ENCODE results near the gene HLA-E.

DNA sequence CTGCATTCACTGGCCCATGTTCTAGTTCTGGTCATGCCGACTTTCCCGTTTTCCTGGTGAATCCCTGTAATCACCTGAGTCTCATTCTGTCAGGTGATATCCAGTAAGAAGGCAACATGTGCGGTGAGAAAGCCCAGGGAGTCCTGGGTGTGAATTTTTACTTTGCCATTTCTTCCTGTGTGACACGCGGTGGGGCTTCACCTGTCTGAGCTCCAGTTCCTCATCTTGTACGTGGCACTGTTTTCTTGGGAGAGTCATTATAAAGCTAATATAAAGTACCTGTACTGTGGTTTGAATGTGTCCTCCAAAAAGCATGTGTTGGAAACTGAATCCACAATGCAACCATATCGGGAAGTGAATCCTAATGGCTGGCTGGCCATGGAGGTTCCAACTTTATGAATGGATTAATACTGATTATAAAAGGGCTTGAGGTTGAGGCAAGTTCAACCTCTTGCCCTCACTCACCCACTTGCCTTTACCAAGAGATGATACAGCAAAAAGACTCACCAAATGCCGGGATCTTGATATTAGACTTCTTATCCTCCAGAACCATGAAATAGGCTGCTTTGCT is 5.1 kb downstream of the HLA-E start:
- TF ChIP-seq, protein P1, sequence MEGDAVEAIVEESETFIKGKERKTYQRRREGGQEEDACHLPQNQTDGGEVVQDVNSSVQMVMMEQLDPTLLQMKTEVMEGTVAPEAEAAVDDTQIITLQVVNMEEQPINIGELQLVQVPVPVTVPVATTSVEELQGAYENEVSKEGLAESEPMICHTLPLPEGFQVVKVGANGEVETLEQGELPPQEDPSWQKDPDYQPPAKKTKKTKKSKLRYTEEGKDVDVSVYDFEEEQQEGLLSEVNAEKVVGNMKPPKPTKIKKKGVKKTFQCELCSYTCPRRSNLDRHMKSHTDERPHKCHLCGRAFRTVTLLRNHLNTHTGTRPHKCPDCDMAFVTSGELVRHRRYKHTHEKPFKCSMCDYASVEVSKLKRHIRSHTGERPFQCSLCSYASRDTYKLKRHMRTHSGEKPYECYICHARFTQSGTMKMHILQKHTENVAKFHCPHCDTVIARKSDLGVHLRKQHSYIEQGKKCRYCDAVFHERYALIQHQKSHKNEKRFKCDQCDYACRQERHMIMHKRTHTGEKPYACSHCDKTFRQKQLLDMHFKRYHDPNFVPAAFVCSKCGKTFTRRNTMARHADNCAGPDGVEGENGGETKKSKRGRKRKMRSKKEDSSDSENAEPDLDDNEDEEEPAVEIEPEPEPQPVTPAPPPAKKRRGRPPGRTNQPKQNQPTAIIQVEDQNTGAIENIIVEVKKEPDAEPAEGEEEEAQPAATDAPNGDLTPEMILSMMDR (IDR thresholded peaks at IDR 0.05), result no peak
- TF ChIP-seq POLR2A (IDR thresholded peaks at IDR 0.05), result no peak

Data from uterus (tissue), 2 donors.